GM19372 (cell line): ENCODE data around the gene SPATA25.
"Not testable (repeated sequence)": the region's sequence is repeated elsewhere in the genome, so short reads cannot be mapped to it uniquely, and the experiment has no call there.

Experiments
- ATAC-seq: cut with Tn5 transposase; IDR thresholded peaks from one replicate; pipeline ENCODE4 v1.9.1; 2021; ENCODE audit warnings: mild to moderate bottlenecking, low read depth, moderate library complexity; ENCODE audit not compliant: unreplicated experiment

SPATA25 gene

GRCh38 chr20:45896641-45897161 lies 9.3 kb upstream of the SPATA25 start:
- ATAC-seq = no peak

GRCh38 chr20:45894797-45895196 lies 7.4 kb upstream of the SPATA25 start:
- no peak for ATAC-seq

- no peak for ATAC-seq
Observed at GRCh38 chr20:45893831-45894230, 6.4 kb upstream of the SPATA25 start.

- ATAC-seq = no peak
Observed at GRCh38 chr20:45892828-45893500, 5.5 kb upstream of the SPATA25 start.

- no peak for ATAC-seq
Observed at GRCh38 chr20:45892049-45892825, 4.8 kb upstream of the SPATA25 start.

- ATAC-seq = peak; percentile 87
Observed at GRCh38 chr20:45890985-45891983, 3.9 kb upstream of the SPATA25 start, which contains the start of the genes CTSA and NEURL2. Gene CTSA (plus strand): TSS chr20:45891335. CDS start chr20:45891569, 234 bp downstream. Gene NEURL2 (minus strand): TSS chr20:45891208. CDS start chr20:45890991, 217 bp downstream.

- no peak for ATAC-seq
Observed at GRCh38 chr20:45890077-45890984, 2.9 kb upstream of the SPATA25 start.

- no peak for ATAC-seq
Observed at GRCh38 chr20:45888681-45889080, 1.3 kb upstream of the SPATA25 start.

- ATAC-seq = no peak
Observed at GRCh38 chr20:45886590-45887345, 654 bp downstream of the SPATA25 start.

- no peak for ATAC-seq
Observed at GRCh38 chr20:45883100-45883469, 4.3 kb downstream of the SPATA25 start.

GRCh38 chr20:45882469-45883099 lies 4.8 kb downstream of the SPATA25 start:
- no peak for ATAC-seq

- ATAC-seq = peak; percentile 98
Observed at GRCh38 chr20:45880988-45881788, 6.2 kb downstream of the SPATA25 start, which contains the start of gene ZSWIM1. Gene ZSWIM1 (plus strand): TSS chr20:45881227. CDS start chr20:45882593, 1,366 bp downstream.

GRCh38 chr20:45878076-45878761 lies 9.2 kb downstream of the SPATA25 start:
- ATAC-seq = no peak

GRCh38 chr20:45874576-45874975 lies 12.8 kb downstream of the SPATA25 start:
- no peak for ATAC-seq

- ATAC-seq = not testable (repeated sequence)
Observed at GRCh38 chr20:45874104-45874481, 13.3 kb downstream of the SPATA25 start.

- no peak for ATAC-seq
Observed at GRCh38 chr20:45873409-45874103, 13.9 kb downstream of the SPATA25 start.
